ENCODE measurements around the gene MACIR. TPM values are rescaled to one million over a fixed set of nuclear protein-coding genes. Genes with fewer than 3 reads are reported as not detected.

MACIR gene
- total RNA-seq, 2 donors from 2014 or later: 5.9 to 9.3 TPM

- DNase-seq (ENCODE audit: low spot score in 2 of 2) (no peak), ATAC-seq (no peak)
- Mint-ChIP-seq H3K27ac (no peak overlapping the region), H3K36me3 (peaks cover under 1 to 8% of the 10 kb centered on the region in 2 donors), H3K9me3 (no peaks in the 10 kb centered on the region)
Observed at GRCh38 chr5:103270581-103270980, 12.0 kb downstream of the MACIR start.

GRCh38 chr5:103271570-103272289, 13.2 kb downstream of the MACIR start:
- no peak overlapping the region for H3K27ac Mint-ChIP-seq

GRCh38 chr5:103272377-103272776, 13.8 kb downstream of the MACIR start:
- ATAC-seq (no peak), DNase-seq (ENCODE audit: low spot score in 2 of 2) (no peak)
- H3K9me3 Mint-ChIP-seq: no peaks in the 10 kb centered on the region
- no peak overlapping the region for H3K27ac Mint-ChIP-seq
- peaks cover 10 to 18% of the 10 kb centered on the region in 2 donors for H3K36me3 Mint-ChIP-seq

More at GRCh38 chr5:103271570-103272289, 13.2 kb downstream of the MACIR start:
- DNase-seq (ENCODE audit: low spot score in 2 of 2) (no peak), ATAC-seq (no peak)
- Mint-ChIP-seq H3K36me3 (peaks cover 10 to 18% of the 10 kb centered on the region in 2 donors), H3K9me3 (no peaks in the 10 kb centered on the region)

GRCh38 chr5:103273952-103274351, 15.4 kb downstream of the MACIR start:
- ATAC-seq (no peak), DNase-seq (ENCODE audit: low spot score in 2 of 2) (no peak)
- Mint-ChIP-seq H3K36me3 (peaks cover 10 to 18% of the 10 kb centered on the region in 2 donors), H3K9me3 (no peaks in the 10 kb centered on the region), H3K27ac (no peak overlapping the region)

GRCh38 chr5:103275851-103276250, 17.3 kb downstream of the MACIR start:
- ATAC-seq (no peak), DNase-seq (ENCODE audit: low spot score in 2 of 2) (no peak)
- peaks cover 10% of the 10 kb centered on the region in 2 donors for H3K36me3 Mint-ChIP-seq
- H3K27ac Mint-ChIP-seq: no peak overlapping the region
- H3K9me3 Mint-ChIP-seq: no peaks in the 10 kb centered on the region

- Mint-ChIP-seq H3K9me3 (no peaks in the 10 kb centered on the region), H3K27ac (no peak overlapping the region), H3K36me3 (peaks cover 6 to 7% of the 10 kb centered on the region in 2 donors)
- ATAC-seq (no peak), DNase-seq (ENCODE audit: low spot score in 2 of 2) (no peak)
Observed at GRCh38 chr5:103280967-103281366, 22.4 kb downstream of the MACIR start.

- ATAC-seq: no peak
- no peak for DNase-seq (ENCODE audit: low spot score in 2 of 2)
- H3K27ac Mint-ChIP-seq: no peak overlapping the region
- H3K36me3 Mint-ChIP-seq: no peaks in the 10 kb centered on the region
- H3K9me3 Mint-ChIP-seq: no peaks in the 10 kb centered on the region
Observed at GRCh38 chr5:103283120-103283519, 24.6 kb downstream of the MACIR start.

GRCh38 chr5:103283869-103284268, 25.3 kb downstream of the MACIR start:
- ATAC-seq (no peak), DNase-seq (ENCODE audit: low spot score in 2 of 2) (no peak)
- Mint-ChIP-seq H3K36me3 (no peaks in the 10 kb centered on the region), H3K27ac (no peak overlapping the region), H3K9me3 (no peaks in the 10 kb centered on the region)

- DNase-seq (ENCODE audit: low spot score in 2 of 2) (no peak), ATAC-seq (no peak)
- H3K27ac Mint-ChIP-seq: no peak overlapping the region
- no peaks in the 10 kb centered on the region for H3K36me3 Mint-ChIP-seq
- H3K9me3 Mint-ChIP-seq: no peaks in the 10 kb centered on the region
Observed at GRCh38 chr5:103286622-103287021, 28.1 kb downstream of the MACIR start.

GRCh38 chr5:103289024-103289423, 30.5 kb downstream of the MACIR start:
- ATAC-seq (no peak), DNase-seq (ENCODE audit: low spot score in 2 of 2) (no peak)
- no peak overlapping the region for H3K27ac Mint-ChIP-seq
- no peaks in the 10 kb centered on the region for H3K36me3 Mint-ChIP-seq
- H3K9me3 Mint-ChIP-seq: no peaks in the 10 kb centered on the region

GRCh38 chr5:103290846-103291245, 32.3 kb downstream of the MACIR start:
- ATAC-seq: no peak
- no peak for DNase-seq (ENCODE audit: low spot score in 2 of 2)
- Mint-ChIP-seq H3K27ac (no peak overlapping the region), H3K36me3 (no peaks in the 10 kb centered on the region), H3K9me3 (no peaks in the 10 kb centered on the region)

- ATAC-seq: no peak
- Mint-ChIP-seq H3K27ac (no peak overlapping the region), H3K36me3 (no peaks in the 10 kb centered on the region), H3K9me3 (no peaks in the 10 kb centered on the region)
- DNase-seq (ENCODE audit: low spot score in 2 of 2): no peak
Observed at GRCh38 chr5:103291606-103292005, 33.0 kb downstream of the MACIR start.

- Mint-ChIP-seq H3K9me3 (no peaks in the 10 kb centered on the region), H3K27ac (no peak overlapping the region), H3K36me3 (no peaks in the 10 kb centered on the region)
- DNase-seq (ENCODE audit: low spot score in 2 of 2) (no peak), ATAC-seq (no peak)
Observed at GRCh38 chr5:103293099-103293498, 34.5 kb downstream of the MACIR start.

GRCh38 chr5:103293719-103294118, 35.2 kb downstream of the MACIR start:
- H3K9me3 Mint-ChIP-seq: no peaks in the 10 kb centered on the region
- no peak for DNase-seq (ENCODE audit: low spot score in 2 of 2)
- no peak overlapping the region for H3K27ac Mint-ChIP-seq
- ATAC-seq: no peak
- H3K36me3 Mint-ChIP-seq: no peaks in the 10 kb centered on the region

GRCh38 chr5:103294906-103295305, 36.3 kb downstream of the MACIR start:
- DNase-seq (ENCODE audit: low spot score in 2 of 2) (no peak), ATAC-seq (no peak)
- no peaks in the 10 kb centered on the region for H3K9me3 Mint-ChIP-seq
- H3K36me3 Mint-ChIP-seq: no peaks in the 10 kb centered on the region
- no peak overlapping the region for H3K27ac Mint-ChIP-seq

GRCh38 chr5:103295424-103295823, 36.9 kb downstream of the MACIR start:
- no peak for ATAC-seq
- no peaks in the 10 kb centered on the region for H3K9me3 Mint-ChIP-seq

GRCh38 chr5:103295871-103296270, 37.3 kb downstream of the MACIR start:
- no peak for ATAC-seq
- Mint-ChIP-seq H3K36me3 (no peaks in the 10 kb centered on the region), H3K9me3 (no peaks in the 10 kb centered on the region), H3K27ac (no peak overlapping the region)
- no peak for DNase-seq (ENCODE audit: low spot score in 2 of 2)

More at GRCh38 chr5:103295424-103295823, 36.9 kb downstream of the MACIR start:
- no peaks in the 10 kb centered on the region for H3K36me3 Mint-ChIP-seq
- no peak for DNase-seq (ENCODE audit: low spot score in 2 of 2)
- H3K27ac Mint-ChIP-seq: no peak overlapping the region

- Mint-ChIP-seq H3K36me3 (no peaks in the 10 kb centered on the region), H3K27ac (no peak overlapping the region), H3K9me3 (no peaks in the 10 kb centered on the region)
- DNase-seq (ENCODE audit: low spot score in 2 of 2) (no peak), ATAC-seq (no peak)
Observed at GRCh38 chr5:103298117-103298516, 39.6 kb downstream of the MACIR start.

All from activated naive CD4-positive, alpha-beta T cell treated with anti-CD3 and anti-CD28 coated beads, Interleukin-2, amount 50 U/mL, for 72 hours (primary cell).